Measurements from ENCODE around the gene ZNF221. TPM values are rescaled to one million over a fixed set of nuclear protein-coding genes. Genes with fewer than 3 reads are reported as not detected.

Gene ZNF221
- total RNA-seq, 1 donor from 2014 or later, result 12.2 TPM

DNA sequence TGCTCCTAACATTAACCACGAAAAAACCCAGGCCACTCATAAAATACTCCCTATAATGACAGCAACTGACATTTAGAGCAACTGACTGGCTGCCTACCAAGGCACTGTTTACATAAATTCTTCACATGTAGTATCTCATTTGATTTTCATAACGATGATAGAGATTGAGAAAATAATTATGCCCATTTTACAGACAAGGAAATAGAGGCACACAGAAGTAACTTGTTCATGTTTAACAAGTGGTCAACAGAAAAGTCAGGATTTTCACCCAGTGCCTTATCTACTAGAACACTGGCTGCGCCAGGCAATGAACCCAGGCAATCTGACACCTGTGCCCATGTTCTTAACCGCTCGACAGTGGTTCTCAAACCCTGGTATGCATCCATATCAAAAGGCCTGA, 22.2 kb upstream of the ZNF221 start:
- no peaks in the 10 kb centered on the region for H3K9me3 Mint-ChIP-seq
- no peak for DNase-seq (ENCODE audit: extremely low spot score, unreplicated experiment)
- H3K4me3 Mint-ChIP-seq, result no peak overlapping the region
- no peaks in the 10 kb centered on the region for H3K27me3 Mint-ChIP-seq
- no peak overlapping the region for H3K27ac Mint-ChIP-seq
- H3K4me1 Mint-ChIP-seq (ENCODE audit: unreplicated experiment), result peaks cover under 1% of the 10 kb centered on the region
- H3K36me3 Mint-ChIP-seq, result peaks cover 62% of the 10 kb centered on the region
- TF ChIP-seq CTCF (conservative IDR thresholded peaks at IDR 0.05), result no peak

GRCh38 chr19:43934055-43934984, 16.7 kb upstream of the ZNF221 start:
- H3K27ac Mint-ChIP-seq, result peak overlapping the region; percentile 92
- peaks cover 13% of the 10 kb centered on the region for H3K4me1 Mint-ChIP-seq (ENCODE audit: unreplicated experiment)
- H3K9me3 Mint-ChIP-seq, result no peaks in the 10 kb centered on the region
- no peak for DNase-seq (ENCODE audit: extremely low spot score, unreplicated experiment)
- H3K27me3 Mint-ChIP-seq, result no peaks in the 10 kb centered on the region
- H3K36me3 Mint-ChIP-seq, result peaks cover 32% of the 10 kb centered on the region
- peak overlapping the region; percentile 97 for H3K4me3 Mint-ChIP-seq
- no peak for TF ChIP-seq CTCF (conservative IDR thresholded peaks at IDR 0.05)

DNA sequence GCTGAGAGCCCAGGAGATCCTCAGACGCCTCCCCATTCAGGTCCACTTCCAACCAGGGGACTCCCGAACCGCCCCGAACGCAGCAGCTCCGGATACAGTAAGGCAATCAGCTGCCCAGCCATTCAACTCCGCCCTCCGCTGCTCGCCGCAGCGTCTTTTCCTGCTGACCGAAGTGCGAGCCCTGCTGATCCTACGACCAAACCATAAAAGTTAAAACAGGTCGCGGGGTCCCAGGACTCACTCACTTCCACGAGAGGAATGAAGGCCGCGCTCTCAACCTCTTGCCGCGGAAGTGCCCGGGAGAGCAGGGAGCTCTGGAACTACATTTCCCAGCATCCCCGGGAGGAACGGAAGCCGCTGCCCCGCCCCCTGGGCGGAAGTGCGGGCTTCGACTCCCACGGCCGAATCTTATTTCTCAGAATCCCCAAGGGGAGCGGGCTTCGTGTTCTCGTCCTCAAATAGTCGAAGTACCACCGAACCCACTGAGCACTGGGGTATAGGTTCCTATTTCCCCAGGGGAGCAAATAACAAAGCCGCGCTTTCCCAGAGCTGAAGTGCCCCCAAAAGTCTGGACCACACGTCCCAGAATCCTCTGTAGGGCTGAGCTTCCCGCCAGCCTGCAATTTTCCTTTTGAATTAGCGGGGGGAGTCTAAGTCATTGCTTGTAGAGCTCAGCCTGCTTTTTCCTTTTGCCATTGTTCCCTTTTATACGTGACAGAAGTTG, 15.9 kb upstream of the ZNF221 start, which contains the start of gene ZNF45:
Gene ZNF45 (minus strand): TSS at position 298 of the 724 bp plus-strand sequence. CDS start 13,097 bp downstream, outside the sequence.
- Mint-ChIP-seq H3K27me3 (peaks cover 3% of the 10 kb centered on the region), H3K9me3 (no peaks in the 10 kb centered on the region), H3K4me3 (peak within 1 kb of the TSS; percentile 97), H3K4me1 (ENCODE audit: unreplicated experiment) (peaks cover 13% of the 10 kb centered on the region), H3K27ac (peak within 1 kb of the TSS; percentile 92), H3K36me3 (peaks cover 24% of the 10 kb centered on the region)
- DNase-seq (ENCODE audit: extremely low spot score, unreplicated experiment), result peak; percentile 90
- no peak for TF ChIP-seq CTCF (conservative IDR thresholded peaks at IDR 0.05)

DNA sequence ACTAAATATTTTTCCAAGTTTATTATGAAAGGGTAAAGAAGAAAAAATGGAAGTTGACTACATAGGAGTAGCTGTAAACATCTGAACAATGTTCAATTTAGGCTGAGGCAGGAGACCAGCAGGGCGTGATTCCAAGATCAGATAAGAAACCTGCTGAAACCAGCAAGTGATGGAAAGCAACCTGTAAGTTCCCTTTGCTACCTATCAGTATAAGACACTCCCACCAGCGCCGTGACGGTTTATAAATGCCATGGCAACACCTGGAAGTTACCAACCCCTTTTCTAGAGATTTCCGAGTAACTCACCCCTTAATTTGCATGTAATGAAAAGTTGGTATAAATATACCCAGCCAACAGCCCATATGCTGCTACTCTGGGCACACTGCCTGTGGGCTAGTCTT, 14.8 kb upstream of the ZNF221 start:
- DNase-seq (ENCODE audit: extremely low spot score, unreplicated experiment), result no peak
- Mint-ChIP-seq H3K27ac (peak overlapping the region; percentile 92), H3K27me3 (peaks cover 9% of the 10 kb centered on the region), H3K4me3 (peak overlapping the region; percentile 97), H3K9me3 (no peaks in the 10 kb centered on the region), H3K36me3 (peaks cover 19% of the 10 kb centered on the region), H3K4me1 (ENCODE audit: unreplicated experiment) (peaks cover 13% of the 10 kb centered on the region)
- TF ChIP-seq CTCF (conservative IDR thresholded peaks at IDR 0.05), result no peak

DNA sequence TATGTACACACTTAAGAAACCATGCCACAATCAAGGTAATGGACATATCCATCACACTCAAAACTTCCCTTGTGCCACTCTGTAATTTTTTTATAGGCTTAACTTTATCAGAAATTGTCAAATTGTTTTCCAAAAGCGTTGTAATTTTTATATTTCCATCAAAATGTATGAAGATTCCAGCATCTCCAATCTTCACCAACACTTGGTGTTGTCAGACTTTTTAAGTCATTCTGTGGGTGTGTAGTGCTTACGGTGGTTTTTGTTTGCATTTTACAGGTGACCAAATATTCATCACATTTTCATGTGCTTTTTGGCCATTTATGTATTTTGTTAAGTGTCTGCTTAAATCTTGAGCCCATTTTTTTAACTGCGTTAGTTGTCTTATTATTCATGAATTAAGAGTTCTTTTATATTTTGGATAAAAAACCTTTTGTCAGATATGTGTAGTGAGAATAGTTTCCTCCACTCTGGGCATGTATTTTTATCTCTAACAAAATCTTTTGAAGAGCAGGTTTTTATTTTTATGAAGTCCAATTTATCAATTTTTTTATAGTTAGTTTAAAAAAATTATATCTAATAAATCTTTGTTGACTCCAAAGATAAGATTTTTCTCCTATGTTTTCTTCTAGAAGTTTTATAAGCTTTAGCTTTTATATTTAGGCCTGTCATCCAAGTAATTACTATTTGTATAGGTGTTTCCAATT, 11.3 kb upstream of the ZNF221 start:
- no peak overlapping the region for H3K4me3 Mint-ChIP-seq
- no peak for TF ChIP-seq CTCF (conservative IDR thresholded peaks at IDR 0.05)
- H3K36me3 Mint-ChIP-seq, result peaks cover 3% of the 10 kb centered on the region
- DNase-seq (ENCODE audit: extremely low spot score, unreplicated experiment), result no peak
- H3K27me3 Mint-ChIP-seq, result peaks cover 28% of the 10 kb centered on the region
- H3K4me1 Mint-ChIP-seq (ENCODE audit: unreplicated experiment), result peaks cover 6% of the 10 kb centered on the region
- no peak overlapping the region for H3K27ac Mint-ChIP-seq
- H3K9me3 Mint-ChIP-seq, result no peaks in the 10 kb centered on the region
